HepG2 (cell line): Measurements from ENCODE around the gene HOMEZ. TPM values are rescaled to one million over a fixed set of nuclear protein-coding genes. Genes with fewer than 3 reads are reported as not detected.

Source experiments
- ATRX ChIP-seq: sonication (generic); formaldehyde crosslinking; IDR thresholded peaks from 2 replicates; pipeline ENCODE4 v1.4.0; 2020; ENCODE audit warnings: missing genetic modification reagents, borderline replicate concordance
- EP300 ChIP-seq, 3 experiments: sonication (generic) in 1 of 3; formaldehyde crosslinking in 1 of 3; IDR thresholded peaks; 2 replicates each; pipeline versions ENCODE4 v1.5.1 to v1.6.1; 2011 to 2020; ENCODE audit warnings: low read depth in 2 of 3, low read length in 2 of 3, borderline replicate concordance in 1 of 3, improper control_type of control experiment in 1 of 3, mild to moderate bottlenecking in 1 of 3, missing genetic modification reagents in 1 of 3, moderate library complexity in 1 of 3
- ESRRA ChIP-seq: sonication (generic); formaldehyde crosslinking; IDR thresholded peaks from 2 replicates; pipeline ENCODE4 v1.5.1; 2020; ENCODE audit warnings: mild to moderate bottlenecking, low read depth, missing genetic modification reagents
- HOXA5 ChIP-seq: sonication (generic); formaldehyde crosslinking; IDR thresholded peaks from 2 replicates; pipeline ENCODE4 v1.4.0; 2020; ENCODE audit warnings: missing genetic modification reagents
- HOXD1 ChIP-seq: sonication (generic); formaldehyde crosslinking; IDR thresholded peaks from 2 replicates; pipeline ENCODE4 v1.5.0; 2020; ENCODE audit warnings: missing genetic modification reagents
- KDM4B ChIP-seq: sonication (generic); formaldehyde crosslinking; IDR thresholded peaks from 2 replicates; pipeline ENCODE4 v1.4.0; 2020; ENCODE audit warnings: missing genetic modification reagents
- MED1 ChIP-seq: sonication (generic); formaldehyde crosslinking; IDR thresholded peaks from 2 replicates; pipeline ENCODE4 v1.4.0; 2020; ENCODE audit warnings: missing genetic modification reagents
- MED8 ChIP-seq: sonication (generic); formaldehyde crosslinking; IDR thresholded peaks from 2 replicates; pipeline ENCODE4 v1.8.1; 2023; ENCODE audit warnings: mild to moderate bottlenecking, missing genetic modification reagents; ENCODE audit not compliant: insufficient replicate concordance
- REL ChIP-seq: sonication (generic); formaldehyde crosslinking; conservative IDR thresholded peaks from 2 replicates; pipeline ENCODE4 v1.8.0; 2022; ENCODE audit warnings: mild to moderate bottlenecking, missing genetic modification reagents, moderate library complexity
- RNF2 ChIP-seq: fragments of 450-650 bp; conservative IDR thresholded peaks from 2 replicates; pipeline ENCODE4 v1.6.1; 2016; ENCODE audit warnings: low read depth
- ZFP36L2 ChIP-seq: sonication (generic); formaldehyde crosslinking; IDR thresholded peaks from 2 replicates; pipeline ENCODE4 v1.4.0; 2020; ENCODE audit warnings: missing genetic modification reagents
- ZNF12 ChIP-seq: sonication (generic); formaldehyde crosslinking; IDR thresholded peaks from 2 replicates; pipeline ENCODE4 v1.5.0; 2020; ENCODE audit warnings: missing genetic modification reagents
- ZNF136 ChIP-seq: sonication (generic); formaldehyde crosslinking; IDR thresholded peaks from 2 replicates; pipeline ENCODE4 v1.8.1; 2022; ENCODE audit warnings: low read depth, mild to moderate bottlenecking, moderate library complexity, missing genetic modification reagents
- ZNF256 ChIP-seq: sonication (generic); formaldehyde crosslinking; conservative IDR thresholded peaks from 2 replicates; pipeline ENCODE4 v1.4.0; 2020; ENCODE audit warnings: missing genetic modification reagents
- ZNF484 ChIP-seq: sonication (generic); formaldehyde crosslinking; IDR thresholded peaks from 2 replicates; pipeline ENCODE4 v1.5.1; 2020; ENCODE audit warnings: mild to moderate bottlenecking, low read depth, missing genetic modification reagents, borderline replicate concordance
- ZNF614 ChIP-seq: IDR thresholded peaks from 2 replicates; pipeline ENCODE4 v1.6.1; 2018; ENCODE audit warnings: missing biosample characterization, missing genetic modification reagents, inconsistent platforms, borderline replicate concordance
- ZNF724P ChIP-seq: sonication (generic); formaldehyde crosslinking; IDR thresholded peaks from 2 replicates; pipeline ENCODE4 v1.8.0; 2022; ENCODE audit warnings: missing genetic modification reagents, borderline replicate concordance
- ZNF75D ChIP-seq: sonication (generic); formaldehyde crosslinking; IDR thresholded peaks from 2 replicates; pipeline ENCODE4 v1.8.1; 2023; ENCODE audit warnings: missing genetic modification reagents, mild to moderate bottlenecking, borderline replicate concordance
- ZNF878 ChIP-seq: sonication (generic); formaldehyde crosslinking; IDR thresholded peaks from 2 replicates; pipeline ENCODE4 v1.8.1; 2023; ENCODE audit warnings: mild to moderate bottlenecking, missing genetic modification reagents, moderate library complexity
- polyA plus RNA-seq, 8 experiments: library from polyadenylated mRNA; depleted of rRNA in 3 of 8; stranded (reverse) in 7 of 8; unstranded in 1 of 8; fragments of >200 nt; fragmentation: Illumina TruSeq in 4 of 8; extraction: Trizol in 4 of 8; gene quantifications; 2 replicates each; pipeline versions ENCODE4 v1.2.1 to v1.2.3, GENCODE V29; 2011 to 2016; ENCODE audit warnings: low read depth in 4 of 8, missing spikeins in 1 of 8, mixed read lengths in 1 of 8; ENCODE audit not compliant: insufficient read depth in 1 of 8
- total RNA-seq, 5 experiments: library from RNA; depleted of rRNA; stranded (reverse); fragments of >200 nt; fragmentation: Illumina TruSeq; extraction: Trizol; gene quantifications; 2 replicates each; pipeline ENCODE4 v1.2.3, GENCODE V29; 2016; ENCODE audit warnings: low read depth in 1 of 5
- TF ChIP-seq, protein P1 (sequence below): sonication (generic); formaldehyde crosslinking; IDR thresholded peaks from 2 replicates; pipeline ENCODE4 v1.4.0; 2020; ENCODE audit warnings: low read depth, mild to moderate bottlenecking, missing genetic modification reagents
- TF ChIP-seq, protein P2 (sequence below): sonication (generic); formaldehyde crosslinking; IDR thresholded peaks from 2 replicates; pipeline ENCODE4 v1.4.0; 2020; ENCODE audit warnings: missing genetic modification reagents
- TF ChIP-seq, protein P3 (sequence below): sonication (generic); formaldehyde crosslinking; IDR thresholded peaks from 2 replicates; pipeline ENCODE4 v1.4.0; 2020; ENCODE audit warnings: missing genetic modification reagents

The HOMEZ gene
- total and polyA plus RNA-seq, 2 of the 13 experiments (the other 11 are each of a cell fraction or from before 2014, with no cell fraction given): 14.5 to 31.8 TPM

DNA sequence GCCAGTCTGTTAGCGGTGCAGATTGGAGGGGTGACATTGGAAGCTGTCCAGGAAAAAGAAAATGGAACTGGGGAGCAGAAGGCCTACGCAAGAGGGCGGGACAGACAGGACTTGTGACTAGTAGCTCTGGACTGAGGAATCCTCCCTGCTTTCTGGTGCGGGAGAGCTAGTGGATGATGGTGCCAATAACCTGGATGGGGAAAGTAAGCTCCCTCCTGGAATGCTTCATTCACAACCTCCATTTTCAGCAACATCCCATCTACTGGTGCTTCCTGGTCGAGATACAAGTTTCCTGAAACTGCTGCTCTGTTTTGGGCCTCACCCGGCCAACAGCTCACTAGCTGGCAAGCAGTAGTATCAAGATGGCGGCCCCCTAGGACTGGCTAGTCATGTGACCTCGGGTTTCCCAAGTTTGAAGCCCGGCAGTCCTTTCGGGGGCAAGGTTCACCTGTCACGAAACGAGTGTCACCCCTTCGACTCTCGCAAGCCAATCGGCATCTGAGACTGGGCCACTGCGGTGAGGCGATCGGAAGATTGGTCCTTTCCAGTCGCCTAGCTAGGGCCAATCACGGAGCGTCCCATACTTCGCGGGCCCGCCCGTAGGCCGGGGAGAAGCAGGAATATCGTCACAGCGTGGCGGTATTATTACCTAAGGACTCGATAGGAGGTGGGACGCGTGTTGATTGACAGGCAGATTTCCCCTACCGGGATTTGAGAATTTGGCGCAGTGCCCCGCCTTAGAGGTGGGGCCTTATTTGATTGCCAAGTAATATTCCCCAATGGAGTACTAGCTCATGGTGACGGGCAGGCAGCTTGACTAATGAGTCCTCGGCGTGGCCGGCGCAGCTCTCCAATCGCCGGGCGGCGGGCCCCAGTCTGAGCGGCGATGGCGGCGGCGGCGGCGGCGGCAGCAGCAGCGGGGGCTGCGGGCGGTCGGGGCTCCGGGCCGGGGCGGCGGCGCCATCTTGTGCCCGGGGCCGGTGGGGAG is 34.9 kb upstream of the HOMEZ start, which contains the start of gene PABPN1 (continued):
- TF ChIP-seq ZNF724P (CRISPR knock-in tag) (peak; percentile 95; the same call in 1 of the 2 replicates), RNF2 (peak; percentile 75), ATRX (CRISPR knock-in tag) (no peak; the same call in 1 of the 2 replicates), REL (CRISPR knock-in tag) (peak; percentile 83), ZNF136 (CRISPR knock-in tag) (peak; percentile 100), EP300 (IDR thresholded peaks at IDR 0.05; ENCODE audit: low read depth in 2 of 2, low read length in 2 of 2) (peak; percentile 68 to 90; a peak in 3 of 4 replicates), EP300 (CRISPR knock-in tag; IDR thresholded peaks at IDR 0.05; ENCODE audit: borderline replicate concordance) (peak; percentile 83), ZNF256 (peak; percentile 83), ESRRA (CRISPR knock-in tag) (peak; percentile 84), KDM4B (CRISPR knock-in tag) (peak; percentile 84), MED1 (CRISPR knock-in tag) (peak; percentile 93), ZNF484 (CRISPR knock-in tag) (no peak), MED8 (CRISPR knock-in tag) (peak; percentile 81), ZFP36L2 (CRISPR knock-in tag) (peak; percentile 89), ZNF878 (no peak), ZNF12 (CRISPR knock-in tag) (peak; percentile 87), HOXD1 (peak; percentile 96), ZNF614 (CRISPR knock-in tag) (peak; percentile 99), HOXA5 (CRISPR knock-in tag) (peak; percentile 88; the same call in 1 of the 2 replicates), ZNF75D (no peak)
- TF ChIP-seq, protein P1, sequence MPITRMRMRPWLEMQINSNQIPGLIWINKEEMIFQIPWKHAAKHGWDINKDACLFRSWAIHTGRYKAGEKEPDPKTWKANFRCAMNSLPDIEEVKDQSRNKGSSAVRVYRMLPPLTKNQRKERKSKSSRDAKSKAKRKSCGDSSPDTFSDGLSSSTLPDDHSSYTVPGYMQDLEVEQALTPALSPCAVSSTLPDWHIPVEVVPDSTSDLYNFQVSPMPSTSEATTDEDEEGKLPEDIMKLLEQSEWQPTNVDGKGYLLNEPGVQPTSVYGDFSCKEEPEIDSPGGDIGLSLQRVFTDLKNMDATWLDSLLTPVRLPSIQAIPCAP (CRISPR knock-in tag): peak; percentile 25; the same call in 1 of the 2 replicates
- TF ChIP-seq, protein P2, sequence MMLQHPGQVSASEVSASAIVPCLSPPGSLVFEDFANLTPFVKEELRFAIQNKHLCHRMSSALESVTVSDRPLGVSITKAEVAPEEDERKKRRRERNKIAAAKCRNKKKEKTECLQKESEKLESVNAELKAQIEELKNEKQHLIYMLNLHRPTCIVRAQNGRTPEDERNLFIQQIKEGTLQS (CRISPR knock-in tag): 0 out of 2 replicates have a peak, but pooled peaks have one; percentile 35
- TF ChIP-seq, protein P3, sequence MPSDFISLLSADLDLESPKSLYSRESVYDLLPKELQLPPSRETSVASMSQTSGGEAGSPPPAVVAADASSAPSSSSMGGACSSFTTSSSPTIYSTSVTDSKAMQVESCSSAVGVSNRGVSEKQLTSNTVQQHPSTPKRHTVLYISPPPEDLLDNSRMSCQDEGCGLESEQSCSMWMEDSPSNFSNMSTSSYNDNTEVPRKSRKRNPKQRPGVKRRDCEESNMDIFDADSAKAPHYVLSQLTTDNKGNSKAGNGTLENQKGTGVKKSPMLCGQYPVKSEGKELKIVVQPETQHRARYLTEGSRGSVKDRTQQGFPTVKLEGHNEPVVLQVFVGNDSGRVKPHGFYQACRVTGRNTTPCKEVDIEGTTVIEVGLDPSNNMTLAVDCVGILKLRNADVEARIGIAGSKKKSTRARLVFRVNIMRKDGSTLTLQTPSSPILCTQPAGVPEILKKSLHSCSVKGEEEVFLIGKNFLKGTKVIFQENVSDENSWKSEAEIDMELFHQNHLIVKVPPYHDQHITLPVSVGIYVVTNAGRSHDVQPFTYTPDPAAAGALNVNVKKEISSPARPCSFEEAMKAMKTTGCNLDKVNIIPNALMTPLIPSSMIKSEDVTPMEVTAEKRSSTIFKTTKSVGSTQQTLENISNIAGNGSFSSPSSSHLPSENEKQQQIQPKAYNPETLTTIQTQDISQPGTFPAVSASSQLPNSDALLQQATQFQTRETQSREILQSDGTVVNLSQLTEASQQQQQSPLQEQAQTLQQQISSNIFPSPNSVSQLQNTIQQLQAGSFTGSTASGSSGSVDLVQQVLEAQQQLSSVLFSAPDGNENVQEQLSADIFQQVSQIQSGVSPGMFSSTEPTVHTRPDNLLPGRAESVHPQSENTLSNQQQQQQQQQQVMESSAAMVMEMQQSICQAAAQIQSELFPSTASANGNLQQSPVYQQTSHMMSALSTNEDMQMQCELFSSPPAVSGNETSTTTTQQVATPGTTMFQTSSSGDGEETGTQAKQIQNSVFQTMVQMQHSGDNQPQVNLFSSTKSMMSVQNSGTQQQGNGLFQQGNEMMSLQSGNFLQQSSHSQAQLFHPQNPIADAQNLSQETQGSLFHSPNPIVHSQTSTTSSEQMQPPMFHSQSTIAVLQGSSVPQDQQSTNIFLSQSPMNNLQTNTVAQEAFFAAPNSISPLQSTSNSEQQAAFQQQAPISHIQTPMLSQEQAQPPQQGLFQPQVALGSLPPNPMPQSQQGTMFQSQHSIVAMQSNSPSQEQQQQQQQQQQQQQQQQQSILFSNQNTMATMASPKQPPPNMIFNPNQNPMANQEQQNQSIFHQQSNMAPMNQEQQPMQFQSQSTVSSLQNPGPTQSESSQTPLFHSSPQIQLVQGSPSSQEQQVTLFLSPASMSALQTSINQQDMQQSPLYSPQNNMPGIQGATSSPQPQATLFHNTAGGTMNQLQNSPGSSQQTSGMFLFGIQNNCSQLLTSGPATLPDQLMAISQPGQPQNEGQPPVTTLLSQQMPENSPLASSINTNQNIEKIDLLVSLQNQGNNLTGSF: peak; percentile 96; the same call in 1 of the 2 replicates
